ENCODE data around the gene KLHL42. TPM values are rescaled to one million over a fixed set of nuclear protein-coding genes. Genes with fewer than 3 reads are reported as not detected.
A peak's percentile ranks its signal among the peaks of the same experiment; 100 is the strongest.

Gene KLHL42
- total and polyA plus RNA-seq, 2 of the 13 experiments (the other 11 are each of a cell fraction or from before 2014, with no cell fraction given) = 13.5 to 14.0 TPM

GRCh38 chr12:27822076-27822712, 42.2 kb downstream of the KLHL42 start:
- no peak overlapping the region for H3K27ac ChIP-seq (ENCODE audit: extremely low read length, insufficient read depth, low read length)

DNA sequence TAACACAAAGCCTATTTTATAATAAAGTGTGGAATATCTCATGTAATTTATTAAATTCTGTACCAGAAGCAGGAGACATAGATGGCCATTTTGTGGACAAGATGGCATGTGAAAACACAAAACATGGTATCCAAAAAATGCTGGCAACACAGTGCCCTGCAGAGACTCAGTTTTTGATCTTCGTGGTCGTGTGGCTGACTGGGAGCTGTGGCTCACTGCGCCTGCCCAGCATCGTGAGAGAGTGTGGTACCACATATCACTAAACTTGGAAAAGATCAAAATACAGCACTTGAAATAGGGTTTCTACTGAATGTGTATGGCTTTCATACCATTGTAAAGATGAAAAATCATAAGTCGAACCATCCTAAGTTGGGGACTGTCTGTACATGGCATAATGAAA, 43.0 kb downstream of the KLHL42 start:
- ATAC-seq (no peak), DNase-seq (ENCODE audit: low spot score) (no peak), FAIRE-seq (no peak)
- intact Hi-C loops (cut with micrococcal nuclease; ENCODE audit: unreplicated experiment) = no loop called here
- H3K4me3 ChIP-seq (replicated peaks in 1 of 3; ENCODE audit: insufficient read depth in 1 of 3, low read depth in 2 of 3, low read length in 3 of 3) = no peak overlapping the region
- no peaks in the 10 kb centered on the region for H4K20me1 ChIP-seq (ENCODE audit: insufficient read depth, low read length)
- CTCF ChIA-PET (ENCODE audit: low intra/inter-chr PET ratio, low total read pairs) = no interaction called here
- no peaks in the 10 kb centered on the region; a peak in 2 of 5 replicates for H3K27me3 ChIP-seq (ENCODE audit: control insufficient read depth in 1 of 2, insufficient read depth in 2 of 2, low read length in 2 of 2)
- H3K79me2 ChIP-seq (ENCODE audit: insufficient read depth, low read length) = no peaks in the 10 kb centered on the region
- in situ Hi-C loops (cut with HindIII; ENCODE audit: extremely low pct_ligation_motif_present, low pct_unique_long_range_greater_than_20kb) = no loop called here
- H3K36me3 ChIP-seq (replicated peaks in 1 of 2; ENCODE audit: control insufficient read depth in 1 of 2, insufficient read depth in 2 of 2, low read length in 2 of 2) = no peaks in the 10 kb centered on the region
- no peak overlapping the region for H2AFZ ChIP-seq (ENCODE audit: low read length)
- H3K4me2 ChIP-seq (ENCODE audit: low read depth, low read length) = no peak overlapping the region
- H3K27ac ChIP-seq (ENCODE audit: extremely low read length, insufficient read depth, low read length) = no peak overlapping the region
- no peak overlapping the region for H3K9ac ChIP-seq (ENCODE audit: insufficient read depth, low read depth, low read length)
- H3K4me1 ChIP-seq (ENCODE audit: insufficient read depth, low read length) = peaks cover 25% of the 10 kb centered on the region
- no TSS peak for BruUV-seq (replicated peaks)
- no peaks in the 10 kb centered on the region for H3K9me3 ChIP-seq (ENCODE audit: low read length)
- 54% methylated on average over 5 of the region's 5 CpGs for WGBS (ENCODE audit: low lambda C conversion rate)
- POLR2A ChIA-PET = no interaction called here
- TF ChIP-seq TEAD3 (CRISPR knock-in tag; optimal IDR thresholded peaks at IDR 0.05; ENCODE audit: borderline replicate concordance) (no peak), CHCHD3 (CRISPR knock-in tag; IDR thresholded peaks at IDR 0.05) (no peak), ATAD3A (CRISPR knock-in tag; IDR thresholded peaks at IDR 0.05) (no peak), ZNF180 (CRISPR knock-in tag; IDR thresholded peaks at IDR 0.05; ENCODE audit: borderline replicate concordance, low read depth) (no peak), LCORL (IDR thresholded peaks at IDR 0.05) (no peak), LCORL (CRISPR knock-in tag; IDR thresholded peaks at IDR 0.05) (no peak), AHR (CRISPR knock-in tag; IDR thresholded peaks at IDR 0.05) (no peak), GZF1 (CRISPR knock-in tag; IDR thresholded peaks at IDR 0.05) (no peak), ZSCAN25 (CRISPR knock-in tag; IDR thresholded peaks at IDR 0.05) (no peak), ARHGAP35 (CRISPR knock-in tag; IDR thresholded peaks at IDR 0.05; ENCODE audit: borderline replicate concordance) (no peak), ZNF451 (CRISPR knock-in tag; IDR thresholded peaks at IDR 0.05) (no peak)
- TF ChIP-seq, protein P1, sequence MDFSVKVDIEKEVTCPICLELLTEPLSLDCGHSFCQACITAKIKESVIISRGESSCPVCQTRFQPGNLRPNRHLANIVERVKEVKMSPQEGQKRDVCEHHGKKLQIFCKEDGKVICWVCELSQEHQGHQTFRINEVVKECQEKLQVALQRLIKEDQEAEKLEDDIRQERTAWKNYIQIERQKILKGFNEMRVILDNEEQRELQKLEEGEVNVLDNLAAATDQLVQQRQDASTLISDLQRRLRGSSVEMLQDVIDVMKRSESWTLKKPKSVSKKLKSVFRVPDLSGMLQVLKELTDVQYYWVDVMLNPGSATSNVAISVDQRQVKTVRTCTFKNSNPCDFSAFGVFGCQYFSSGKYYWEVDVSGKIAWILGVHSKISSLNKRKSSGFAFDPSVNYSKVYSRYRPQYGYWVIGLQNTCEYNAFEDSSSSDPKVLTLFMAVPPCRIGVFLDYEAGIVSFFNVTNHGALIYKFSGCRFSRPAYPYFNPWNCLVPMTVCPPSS (IDR thresholded peaks at IDR 0.05) = no peak
- TF ChIP-seq, protein P2, sequence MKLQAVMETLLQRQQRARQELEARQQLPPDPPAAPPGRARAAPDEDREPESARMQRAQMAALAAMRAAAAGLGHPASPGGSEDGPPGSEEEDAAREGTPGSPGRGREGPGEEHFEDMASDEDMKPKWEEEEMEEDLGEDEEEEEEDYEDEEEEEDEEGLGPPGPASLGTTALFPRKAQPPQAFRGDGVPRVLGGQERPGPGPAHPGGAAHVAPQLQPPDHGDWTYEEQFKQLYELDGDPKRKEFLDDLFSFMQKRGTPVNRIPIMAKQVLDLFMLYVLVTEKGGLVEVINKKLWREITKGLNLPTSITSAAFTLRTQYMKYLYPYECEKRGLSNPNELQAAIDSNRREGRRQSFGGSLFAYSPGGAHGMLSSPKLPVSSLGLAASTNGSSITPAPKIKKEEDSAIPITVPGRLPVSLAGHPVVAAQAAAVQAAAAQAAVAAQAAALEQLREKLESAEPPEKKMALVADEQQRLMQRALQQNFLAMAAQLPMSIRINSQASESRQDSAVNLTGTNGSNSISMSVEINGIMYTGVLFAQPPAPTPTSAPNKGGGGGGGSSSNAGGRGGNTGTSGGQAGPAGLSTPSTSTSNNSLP (IDR thresholded peaks at IDR 0.05; ENCODE audit: low read depth, low read length) = no peak
- TF ChIP-seq, protein P3, sequence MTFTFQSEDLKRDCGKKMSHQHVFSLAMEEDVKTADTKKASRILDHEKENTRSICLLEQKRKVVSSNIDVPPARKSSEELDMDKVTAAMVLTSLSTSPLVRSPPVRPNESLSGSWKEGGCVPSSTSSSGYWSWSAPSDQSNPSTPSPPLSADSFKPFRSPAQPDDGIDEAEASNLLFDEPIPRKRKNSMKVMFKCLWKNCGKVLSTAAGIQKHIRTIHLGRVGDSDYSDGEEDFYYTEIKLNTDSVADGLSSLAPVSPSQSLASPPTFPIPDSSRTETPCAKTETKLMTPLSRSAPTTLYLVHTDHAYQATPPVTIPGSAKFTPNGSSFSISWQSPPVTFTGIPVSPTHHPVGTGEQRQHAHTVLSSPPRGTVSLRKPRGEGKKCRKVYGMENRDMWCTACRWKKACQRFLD (CRISPR knock-in tag; IDR thresholded peaks at IDR 0.05; ENCODE audit: borderline replicate concordance) = no peak

More at GRCh38 chr12:27822076-27822712, 42.2 kb downstream of the KLHL42 start:
- intact Hi-C loops (cut with micrococcal nuclease; ENCODE audit: unreplicated experiment) (no loop called here), in situ Hi-C loops (cut with HindIII; ENCODE audit: extremely low pct_ligation_motif_present, low pct_unique_long_range_greater_than_20kb) (no loop called here)
- no peak for FAIRE-seq
- no peaks in the 10 kb centered on the region; a peak in 2 of 5 replicates for H3K27me3 ChIP-seq (ENCODE audit: control insufficient read depth in 1 of 2, insufficient read depth in 2 of 2, low read length in 2 of 2)
- no peak overlapping the region for H3K9ac ChIP-seq (ENCODE audit: insufficient read depth, low read depth, low read length)
- no peak for DNase-seq (ENCODE audit: low spot score)
- H4K20me1 ChIP-seq (ENCODE audit: insufficient read depth, low read length) = no peaks in the 10 kb centered on the region
- no peaks in the 10 kb centered on the region for H3K36me3 ChIP-seq (replicated peaks in 1 of 2; ENCODE audit: control insufficient read depth in 1 of 2, insufficient read depth in 2 of 2, low read length in 2 of 2)
- H3K4me2 ChIP-seq (ENCODE audit: low read depth, low read length) = peak overlapping the region; percentile 20; the same call in 1 of the 2 replicates
- ChIA-PET POLR2A (no interaction called here), CTCF (ENCODE audit: low intra/inter-chr PET ratio, low total read pairs) (no interaction called here)
- WGBS (ENCODE audit: low lambda C conversion rate) = 39% methylated on average over 9 of the region's 9 CpGs
- H3K4me3 ChIP-seq (replicated peaks in 1 of 3; ENCODE audit: insufficient read depth in 1 of 3, low read depth in 2 of 3, low read length in 3 of 3) = no peak overlapping the region
- no TSS peak for BruUV-seq (replicated peaks)
- peaks cover 33% of the 10 kb centered on the region for H3K4me1 ChIP-seq (ENCODE audit: insufficient read depth, low read length)
- no peaks in the 10 kb centered on the region for H3K9me3 ChIP-seq (ENCODE audit: low read length)
- no peaks in the 10 kb centered on the region for H3K79me2 ChIP-seq (ENCODE audit: insufficient read depth, low read length)
- no peak for TF ChIP-seq ATAD3A (CRISPR knock-in tag; IDR thresholded peaks at IDR 0.05)
- TF ChIP-seq TCF12 (IDR thresholded peaks at IDR 0.05) = no peak
- TF ChIP-seq TCF12 (CRISPR knock-in tag; IDR thresholded peaks at IDR 0.05) = no peak
- TF ChIP-seq SMYD3 (CRISPR knock-in tag; IDR thresholded peaks at IDR 0.05) = no peak
- TF ChIP-seq ZNF839 (CRISPR knock-in tag; IDR thresholded peaks at IDR 0.05; ENCODE audit: borderline replicate concordance) = no peak
- ATAC-seq = no peak
- H2AFZ ChIP-seq (ENCODE audit: low read length) = no peak overlapping the region
